ENCODE data around the gene GET4.

- TF ChIP-seq EZH2 (optimal IDR thresholded peaks at IDR 0.05; ENCODE audit: low read depth, low read length) = no peak
- TF ChIP-seq CTCF (IDR thresholded peaks at IDR 0.05; ENCODE audit: low read length) = no peak
Observed at GRCh38 chr7:881441-882234, 5.3 kb downstream of the GET4 start.
